GM21515 (cell line): ENCODE results near the gene ZNF24.

ENCODE experiments used
- ATAC-seq: cut with Tn5 transposase; IDR thresholded peaks from one replicate; pipeline ENCODE4 v1.9.1; 2021; ENCODE audit not compliant: unreplicated experiment

The ZNF24 gene

GRCh38 chr18:35343936-35344735 lies at the start of gene ZNF24:
TSS of gene ZNF24 (minus strand) at chr18:35344420. CDS start at chr18:35340650, 3,770 bp downstream.
- peak; percentile 92 for ATAC-seq

DNA sequence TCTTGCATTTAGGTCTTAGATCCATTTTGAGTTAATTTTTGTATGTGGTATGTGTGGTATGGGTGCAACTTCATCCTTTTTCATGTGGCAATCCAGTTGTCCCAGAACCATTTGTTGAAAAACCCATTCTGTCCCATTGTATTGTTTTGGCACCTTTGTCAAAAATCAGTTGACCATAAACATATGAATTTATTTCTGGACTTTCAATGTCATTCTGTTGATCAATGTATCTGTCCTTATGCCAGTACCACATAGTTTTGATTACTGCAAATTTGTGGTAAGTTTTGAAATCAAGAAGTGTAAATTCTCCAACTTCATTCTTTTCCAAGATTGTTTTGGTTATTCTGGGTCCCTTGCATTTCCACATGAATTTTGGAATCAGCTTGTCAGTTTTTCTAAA lies 49.5 kb upstream of the ZNF24 start:
- no peak for ATAC-seq

- no peak for ATAC-seq
Measured at GRCh38 chr18:35392375-35392774, 48.2 kb upstream of the ZNF24 start.

DNA sequence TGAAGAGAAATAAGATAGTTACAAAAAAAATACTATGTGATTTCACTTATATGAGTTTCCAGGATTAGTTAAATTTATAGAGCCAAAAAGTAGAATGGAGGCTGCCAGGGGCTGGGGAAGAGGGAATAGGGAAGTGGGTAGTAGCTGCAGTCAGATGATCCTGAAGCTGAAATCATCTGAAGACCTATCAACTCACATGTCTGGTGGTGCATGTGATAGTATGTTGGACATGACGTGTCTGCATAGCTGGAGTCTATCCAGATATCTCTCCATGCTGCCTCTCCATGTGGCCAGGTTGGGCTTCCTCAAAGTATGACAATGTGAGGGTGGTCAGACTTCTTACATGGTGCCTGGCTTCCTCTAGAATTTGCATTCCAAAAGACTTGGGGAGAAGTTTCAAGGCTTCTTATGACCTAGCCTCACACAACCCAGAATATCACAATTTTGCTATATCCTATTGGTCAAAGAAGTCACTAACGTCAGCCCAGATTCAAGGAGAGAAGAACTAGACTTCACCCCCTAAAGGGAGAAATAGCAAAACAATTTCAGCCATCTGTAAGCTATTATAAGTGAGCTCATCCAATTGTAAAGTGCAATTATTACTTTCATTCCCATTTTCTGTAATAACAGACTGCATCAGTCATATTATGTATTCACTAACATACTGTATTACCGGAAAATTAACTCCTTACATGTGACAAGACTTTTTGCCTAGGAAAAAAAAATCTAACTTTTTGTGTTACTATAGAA lies 46.9 kb upstream of the ZNF24 start:
- ATAC-seq = no peak

GRCh38 chr18:35389095-35389618 lies 44.9 kb upstream of the ZNF24 start:
- ATAC-seq = no peak

- ATAC-seq = no peak
Measured at GRCh38 chr18:35387152-35387571, 42.9 kb upstream of the ZNF24 start.

GRCh38 chr18:35386600-35387100 lies 42.4 kb upstream of the ZNF24 start:
- ATAC-seq = peak; percentile 79

DNA sequence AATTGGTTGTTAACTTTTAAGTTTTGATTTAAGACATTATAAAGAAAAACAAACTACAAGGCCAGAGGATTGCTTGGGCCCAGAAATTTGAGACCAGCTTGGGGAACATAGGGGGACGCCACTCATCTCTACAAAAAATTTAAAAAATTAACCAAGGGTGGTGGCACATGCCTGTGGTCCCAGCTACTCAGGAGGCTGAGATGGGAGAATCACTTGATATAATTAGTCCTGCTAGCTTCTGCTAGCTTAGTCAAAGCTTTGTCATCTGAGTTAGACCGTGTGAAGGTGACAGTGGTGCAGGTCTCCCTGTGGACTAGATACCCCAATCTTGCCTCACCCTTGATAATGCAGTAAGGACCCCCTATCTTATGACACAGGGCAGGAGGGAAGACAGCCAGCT lies 38.9 kb upstream of the ZNF24 start:
- no peak for ATAC-seq

DNA sequence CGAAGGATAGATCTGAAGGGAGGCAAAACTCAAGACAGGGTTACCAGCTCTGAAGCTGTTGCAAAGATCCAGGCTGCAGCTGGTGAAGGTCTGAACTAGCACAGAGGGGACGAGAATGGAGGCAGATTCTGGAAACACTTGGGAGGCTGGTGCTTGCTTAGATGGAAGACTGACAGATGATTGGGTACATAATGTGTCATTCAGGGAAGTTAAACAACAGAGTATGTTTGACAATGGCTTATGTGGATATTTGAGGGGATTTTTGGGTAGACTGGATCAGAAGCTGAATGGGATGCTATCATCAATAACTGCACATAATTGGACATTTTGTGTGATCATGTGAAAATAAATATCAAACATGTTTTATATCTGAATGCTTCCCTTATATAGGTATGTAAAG lies 35.2 kb upstream of the ZNF24 start:
- ATAC-seq = no peak

- ATAC-seq = no peak
Measured at GRCh38 chr18:35378574-35378896, 34.3 kb upstream of the ZNF24 start.

GRCh38 chr18:35377875-35378573 lies 33.8 kb upstream of the ZNF24 start:
- ATAC-seq = no peak

GRCh38 chr18:35376742-35377695 lies 32.8 kb upstream of the ZNF24 start, which contains the start of gene ZNF396:
TSS of gene ZNF396 (minus strand) at chr18:35377337. CDS start at chr18:35374292, 3,045 bp downstream.
- peak; percentile 83 for ATAC-seq

- ATAC-seq = peak; percentile 65
Measured at GRCh38 chr18:35376393-35376741, 32.1 kb upstream of the ZNF24 start.

- no peak for ATAC-seq
Measured at GRCh38 chr18:35374708-35375107, 30.5 kb upstream of the ZNF24 start.

DNA sequence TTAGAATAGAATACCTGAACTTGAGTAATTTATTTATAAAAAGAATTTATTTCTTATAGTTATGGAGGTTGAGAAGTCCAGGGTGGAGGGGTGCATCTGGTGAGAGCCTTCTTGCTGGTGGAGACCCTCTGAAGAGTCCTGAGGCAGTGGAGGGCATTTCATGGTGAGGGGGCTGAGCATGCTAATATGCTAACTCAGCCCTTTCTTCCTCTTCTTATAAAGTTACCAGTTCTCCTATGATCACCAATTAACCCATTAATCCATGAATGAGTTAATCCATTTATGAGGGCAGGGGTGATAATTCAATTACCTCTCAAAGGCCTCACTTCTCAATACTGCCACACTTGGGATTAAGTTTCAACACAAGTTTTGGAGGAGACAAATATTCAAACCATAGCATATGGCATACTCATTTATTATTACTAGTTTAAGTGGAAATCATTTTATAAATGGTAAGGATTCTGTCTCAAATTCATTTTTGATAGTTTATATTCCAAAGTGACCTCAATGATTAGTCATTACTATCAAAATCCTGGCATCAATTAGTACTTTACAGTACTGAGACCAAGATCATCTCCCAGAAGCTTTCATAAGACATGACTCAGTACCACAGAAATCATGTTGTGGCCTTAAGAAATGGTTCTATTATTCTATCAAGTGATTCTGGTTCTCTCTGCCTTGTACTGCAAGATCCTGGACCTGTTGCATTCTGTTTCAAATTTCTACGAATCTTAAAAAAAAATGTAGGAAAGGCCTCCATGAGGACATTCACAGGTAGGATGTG lies 27.4 kb upstream of the ZNF24 start:
- no peak for ATAC-seq

DNA sequence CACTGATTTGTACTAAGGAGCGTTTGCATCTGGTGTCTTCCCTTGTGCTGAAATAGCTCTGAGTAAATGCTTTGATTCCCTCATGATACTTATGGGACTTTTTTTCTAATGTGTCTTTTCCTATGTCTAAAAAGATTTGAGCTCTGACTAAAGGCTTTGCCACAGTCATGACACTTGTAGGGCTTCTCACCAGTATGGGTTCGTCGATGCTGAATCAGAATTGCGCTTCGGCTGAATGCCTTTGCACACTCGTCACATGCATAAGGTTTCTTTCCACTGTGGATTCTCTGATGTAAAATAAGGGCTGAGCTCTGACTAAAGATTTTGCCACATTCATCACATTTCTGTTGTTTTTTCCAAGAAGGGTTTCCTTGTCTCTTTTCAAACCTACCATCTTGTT lies 24.9 kb upstream of the ZNF24 start:
- ATAC-seq = no peak

DNA sequence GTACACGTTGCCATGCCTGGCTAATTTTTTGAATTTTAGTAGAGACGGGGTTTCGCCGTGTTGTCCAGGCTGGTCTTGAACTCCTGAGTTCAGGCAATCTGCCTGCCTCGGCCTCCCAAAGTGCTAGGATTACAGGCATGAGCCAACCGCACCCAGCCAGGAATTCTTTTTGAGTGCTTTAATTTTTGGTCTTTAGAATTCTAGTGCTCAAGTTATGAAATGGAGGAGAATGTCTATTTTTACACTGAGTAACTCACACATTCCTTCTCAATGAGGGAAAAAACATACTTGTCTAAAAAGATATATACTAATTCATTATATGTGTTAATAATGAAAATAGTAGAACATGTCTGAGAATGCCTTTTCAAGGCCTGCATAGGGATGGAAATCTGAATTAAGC lies 24.4 kb upstream of the ZNF24 start:
- no peak for ATAC-seq

- no peak for ATAC-seq
Measured at GRCh38 chr18:35362531-35362930, 18.3 kb upstream of the ZNF24 start.

GRCh38 chr18:35361570-35362321 lies 17.5 kb upstream of the ZNF24 start:
- ATAC-seq = no peak
